ENCODE measurements around the gene OR6P1.

The OR6P1 gene

DNA sequence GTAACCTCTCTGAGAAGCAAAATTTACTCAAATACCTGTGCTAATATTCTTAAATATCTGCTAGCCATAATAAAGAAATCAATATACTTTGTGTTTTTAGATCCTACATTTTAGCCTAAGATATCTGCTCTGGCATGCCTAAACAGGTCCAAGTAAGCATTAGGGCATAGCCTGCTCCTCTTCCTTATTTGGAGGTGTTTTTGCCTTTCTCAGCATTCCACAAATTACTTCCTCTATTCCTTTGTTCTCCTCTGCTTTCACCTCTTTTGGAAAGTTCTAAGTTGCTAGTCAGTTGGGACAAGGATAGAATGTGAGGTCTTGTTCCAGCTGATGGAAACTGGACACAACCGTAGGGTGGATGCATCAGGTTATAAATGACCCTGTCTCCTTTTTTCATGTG, 16.6 kb upstream of the OR6P1 start:
- Histone ChIP-seq H3F3A (ENCODE audit: insufficient read depth, low read length) (no peaks in the 10 kb centered on the region), H2AFZ (ENCODE audit: low read length) (no peak overlapping the region), H3K27ac (ENCODE audit: low read depth, low read length, poor library complexity, severe bottlenecking) (no peak overlapping the region), H3K79me2 (ENCODE audit: insufficient read depth, low read length) (no peaks in the 10 kb centered on the region), H4K20me1 (ENCODE audit: insufficient read depth, low read length) (no peaks in the 10 kb centered on the region), H3K9me3 (ENCODE audit: low read length) (no peaks in the 10 kb centered on the region), H3K4me1 (ENCODE audit: insufficient read depth, low read length, severe bottlenecking) (no peaks in the 10 kb centered on the region), H3K4me2 (ENCODE audit: low read length) (no peak overlapping the region), H3K27me3 (ENCODE audit: insufficient read depth, low read length) (no peaks in the 10 kb centered on the region), H3K4me3 (ENCODE audit: low read depth, low read length, poor library complexity, severe bottlenecking) (no peak overlapping the region), H3K36me3 (ENCODE audit: insufficient read depth, low read length) (no peaks in the 10 kb centered on the region), H3K9ac (ENCODE audit: low read length) (no peak overlapping the region), H3K9me2 (ENCODE audit: low read depth, low read length) (no peaks in the 10 kb centered on the region)
- TF ChIP-seq EZH2 (IDR thresholded peaks at IDR 0.05; ENCODE audit: borderline replicate concordance, low read length), result no peak
- TF ChIP-seq, protein P1, sequence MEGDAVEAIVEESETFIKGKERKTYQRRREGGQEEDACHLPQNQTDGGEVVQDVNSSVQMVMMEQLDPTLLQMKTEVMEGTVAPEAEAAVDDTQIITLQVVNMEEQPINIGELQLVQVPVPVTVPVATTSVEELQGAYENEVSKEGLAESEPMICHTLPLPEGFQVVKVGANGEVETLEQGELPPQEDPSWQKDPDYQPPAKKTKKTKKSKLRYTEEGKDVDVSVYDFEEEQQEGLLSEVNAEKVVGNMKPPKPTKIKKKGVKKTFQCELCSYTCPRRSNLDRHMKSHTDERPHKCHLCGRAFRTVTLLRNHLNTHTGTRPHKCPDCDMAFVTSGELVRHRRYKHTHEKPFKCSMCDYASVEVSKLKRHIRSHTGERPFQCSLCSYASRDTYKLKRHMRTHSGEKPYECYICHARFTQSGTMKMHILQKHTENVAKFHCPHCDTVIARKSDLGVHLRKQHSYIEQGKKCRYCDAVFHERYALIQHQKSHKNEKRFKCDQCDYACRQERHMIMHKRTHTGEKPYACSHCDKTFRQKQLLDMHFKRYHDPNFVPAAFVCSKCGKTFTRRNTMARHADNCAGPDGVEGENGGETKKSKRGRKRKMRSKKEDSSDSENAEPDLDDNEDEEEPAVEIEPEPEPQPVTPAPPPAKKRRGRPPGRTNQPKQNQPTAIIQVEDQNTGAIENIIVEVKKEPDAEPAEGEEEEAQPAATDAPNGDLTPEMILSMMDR (IDR thresholded peaks at IDR 0.05; ENCODE audit: low read length), result no peak

DNA sequence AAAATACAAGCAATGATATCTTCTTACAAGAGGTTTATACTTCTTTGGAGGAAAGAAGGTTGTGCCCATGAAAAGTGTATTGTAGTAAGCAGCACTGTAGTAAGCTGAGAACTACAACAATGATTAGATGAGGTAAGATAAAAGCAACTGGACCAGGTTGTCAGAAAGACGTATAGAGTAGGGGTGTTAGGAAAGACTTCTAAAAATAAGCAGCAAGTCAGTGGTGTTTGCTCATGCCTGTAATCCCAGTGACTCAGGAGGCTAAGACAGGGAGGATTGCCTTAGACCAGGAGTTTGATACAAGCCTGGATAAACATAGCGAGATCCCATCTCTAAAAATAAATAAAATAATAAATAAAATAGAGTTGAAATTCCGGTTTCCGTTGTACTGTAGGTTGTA, 13.6 kb upstream of the OR6P1 start:
- no peaks in the 10 kb centered on the region for H3K79me2 ChIP-seq (ENCODE audit: insufficient read depth, low read length)
- H3K9ac ChIP-seq (ENCODE audit: low read length), result no peak overlapping the region
- H3K9me3 ChIP-seq (ENCODE audit: low read length), result no peaks in the 10 kb centered on the region
- no peaks in the 10 kb centered on the region for H3K9me2 ChIP-seq (ENCODE audit: low read depth, low read length)
- no peaks in the 10 kb centered on the region for H3K4me1 ChIP-seq (ENCODE audit: insufficient read depth, low read length, severe bottlenecking)
- H3F3A ChIP-seq (ENCODE audit: insufficient read depth, low read length), result no peaks in the 10 kb centered on the region
- TF ChIP-seq, protein P1 (IDR thresholded peaks at IDR 0.05; ENCODE audit: low read length), result no peak
- no peak for TF ChIP-seq EZH2 (IDR thresholded peaks at IDR 0.05; ENCODE audit: borderline replicate concordance, low read length)
- no peaks in the 10 kb centered on the region for H3K36me3 ChIP-seq (ENCODE audit: insufficient read depth, low read length)
- H3K27ac ChIP-seq (ENCODE audit: low read depth, low read length, poor library complexity, severe bottlenecking), result no peak overlapping the region
- no peak overlapping the region for H3K4me3 ChIP-seq (ENCODE audit: low read depth, low read length, poor library complexity, severe bottlenecking)
- H3K27me3 ChIP-seq (ENCODE audit: insufficient read depth, low read length), result no peaks in the 10 kb centered on the region
- H2AFZ ChIP-seq (ENCODE audit: low read length), result no peak overlapping the region
- no peak overlapping the region for H3K4me2 ChIP-seq (ENCODE audit: low read length)
- no peaks in the 10 kb centered on the region for H4K20me1 ChIP-seq (ENCODE audit: insufficient read depth, low read length)

DNA sequence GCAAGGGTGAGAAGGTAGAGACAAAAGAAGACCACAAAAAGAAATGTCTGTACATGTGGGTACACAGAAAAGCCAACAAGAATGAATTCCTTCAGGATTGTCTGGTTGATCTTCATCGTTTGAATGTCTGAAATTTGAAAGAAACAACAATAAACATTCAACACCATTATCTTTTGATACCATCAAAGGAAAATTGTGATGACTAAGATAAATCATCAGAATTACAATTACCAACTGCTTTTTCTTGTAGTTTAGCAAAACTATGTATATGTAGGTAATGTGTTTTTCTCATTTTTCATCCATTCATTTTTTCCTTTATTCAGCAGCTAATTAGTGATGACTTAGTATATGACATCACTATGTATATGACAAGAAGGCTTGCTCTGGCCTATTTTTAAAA, 9.4 kb upstream of the OR6P1 start, which contains the start of gene OR10X1:
Gene OR10X1, minus strand, starts transcription at position 167 of the 400 bp plus-strand sequence. Its CDS starts 0 bp downstream, at position 167.
- TF ChIP-seq, protein P1 (IDR thresholded peaks at IDR 0.05; ENCODE audit: low read length), result no peak
- TF ChIP-seq EZH2 (IDR thresholded peaks at IDR 0.05; ENCODE audit: borderline replicate concordance, low read length), result no peak
- Histone ChIP-seq H3K9me3 (ENCODE audit: low read length) (no peaks in the 10 kb centered on the region), H3K36me3 (ENCODE audit: insufficient read depth, low read length) (no peaks in the 10 kb centered on the region), H3K79me2 (ENCODE audit: insufficient read depth, low read length) (no peaks in the 10 kb centered on the region), H3K4me2 (ENCODE audit: low read length) (no peak within 1 kb of the TSS), H3K4me3 (ENCODE audit: low read depth, low read length, poor library complexity, severe bottlenecking) (no peak within 1 kb of the TSS), H3K9ac (ENCODE audit: low read length) (no peak within 1 kb of the TSS), H4K20me1 (ENCODE audit: insufficient read depth, low read length) (no peaks in the 10 kb centered on the region), H3F3A (ENCODE audit: insufficient read depth, low read length) (no peaks in the 10 kb centered on the region), H3K4me1 (ENCODE audit: insufficient read depth, low read length, severe bottlenecking) (no peaks in the 10 kb centered on the region), H3K27ac (ENCODE audit: low read depth, low read length, poor library complexity, severe bottlenecking) (no peak within 1 kb of the TSS), H2AFZ (ENCODE audit: low read length) (no peak within 1 kb of the TSS), H3K27me3 (ENCODE audit: insufficient read depth, low read length) (no peaks in the 10 kb centered on the region), H3K9me2 (ENCODE audit: low read depth, low read length) (no peaks in the 10 kb centered on the region)
